GM12878 (cell line): Measurements from ENCODE around the gene IGIP.

ENCODE experiments used
- CTCF ChIP-seq, 3 experiments: IDR thresholded peaks in 2 of 3; conservative IDR thresholded peaks in 1 of 3; 2 replicates each; pipeline ENCODE4 v1.5.1; 2011; ENCODE audit warnings: low read depth in 3 of 3, low read length in 3 of 3, mild to moderate bottlenecking in 3 of 3, control low read depth in 2 of 3, moderate library complexity in 2 of 3, inconsistent platforms in 1 of 3, mixed read lengths in 1 of 3; ENCODE audit not compliant: control insufficient read depth in 2 of 3, insufficient read depth in 1 of 3; ENCODE audit errors: extremely low read depth in 1 of 3
- GABPA ChIP-seq: IDR thresholded peaks from 2 replicates; pipeline ENCODE4 v1.6.1; 2014; ENCODE audit warnings: antibody characterized with exemption, low read depth, mild to moderate bottlenecking, inconsistent platforms
- MTA3 ChIP-seq: IDR thresholded peaks from 2 replicates; pipeline ENCODE4 v1.6.1; 2012; ENCODE audit warnings: low read length, inconsistent platforms, borderline replicate concordance
- POLR2AphosphoS5 ChIP-seq: IDR thresholded peaks from 2 replicates; pipeline ENCODE4 v1.6.1; 2011; ENCODE audit warnings: mild to moderate bottlenecking, low read length, inconsistent platforms
- TAF1 ChIP-seq: IDR thresholded peaks from 2 replicates; pipeline ENCODE4 v1.6.1; 2011; ENCODE audit warnings: mild to moderate bottlenecking, low read depth, low read length, borderline replicate concordance
- TARDBP ChIP-seq: IDR thresholded peaks from 2 replicates; pipeline ENCODE4 v1.6.1; 2016; ENCODE audit warnings: borderline replicate concordance
- ZZZ3 ChIP-seq: IDR thresholded peaks from 2 replicates; pipeline ENCODE4 v1.6.1; 2011; ENCODE audit warnings: low read depth; ENCODE audit not compliant: control insufficient read depth, insufficient read length
- TF ChIP-seq, protein P1 (sequence below): IDR thresholded peaks from 2 replicates; pipeline ENCODE4 v1.6.1; 2011; ENCODE audit warnings: low read depth, mild to moderate bottlenecking, low read length, moderate library complexity, borderline replicate concordance; ENCODE audit errors: extremely low read depth

GRCh38 chr5:140110646-140110957, 15.1 kb upstream of the IGIP start:
- TF ChIP-seq TARDBP = no peak
- no peak for TF ChIP-seq CTCF (IDR thresholded peaks at IDR 0.05 in 2 of 3, conservative IDR thresholded peaks at IDR 0.05 in 1 of 3; ENCODE audit: control insufficient read depth in 2 of 3, extremely low read depth in 1 of 3, insufficient read depth in 1 of 3, low read depth in 3 of 3, low read length in 3 of 3)
- TF ChIP-seq POLR2AphosphoS5 = no peak
- TF ChIP-seq GABPA = no peak
- no peak for TF ChIP-seq MTA3
- TF ChIP-seq, protein P1, sequence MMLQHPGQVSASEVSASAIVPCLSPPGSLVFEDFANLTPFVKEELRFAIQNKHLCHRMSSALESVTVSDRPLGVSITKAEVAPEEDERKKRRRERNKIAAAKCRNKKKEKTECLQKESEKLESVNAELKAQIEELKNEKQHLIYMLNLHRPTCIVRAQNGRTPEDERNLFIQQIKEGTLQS = no peak
- TF ChIP-seq TAF1 = no peak
- TF ChIP-seq ZZZ3 = no peak
